Keratinocyte (primary cell): ENCODE results near the gene MMEL1. TPM values are rescaled to one million over a fixed set of nuclear protein-coding genes. Genes with fewer than 3 reads are reported as not detected.

Source experiments
- DNase-seq: peaks from one replicate; pipeline ENCODE4 v3.0.0-alpha.2; 2011; ENCODE audit warnings: low read depth, missing footprints, low spot score
- FAIRE-seq: peaks from 2 replicates; lab custom pipeline; 2011; peaks lifted over from hg19 to GRCh38; lab: Jason Lieb, UNC
- H2AFZ ChIP-seq: 2 replicates; pipeline ENCODE4 v1.6.0; 2012; ENCODE audit warnings: low read length, control low read depth, inconsistent platforms; ENCODE audit not compliant: control insufficient read depth
- H3K27ac ChIP-seq: 2 replicates; pipeline ENCODE4 v1.5.1; 2011; ENCODE audit warnings: low read length; ENCODE audit not compliant: control insufficient read depth, insufficient read depth
- H3K27me3 ChIP-seq: 3 replicates; pipeline ENCODE4 v1.6.0; 2011; ENCODE audit warnings: low read length; ENCODE audit not compliant: control insufficient read depth, insufficient read depth; ENCODE audit errors: extremely low read depth
- H3K36me3 ChIP-seq, 2 experiments: 2 replicates in 1 of 2; 3 replicates in 1 of 2; pipeline ENCODE4 v1.5.1; 2011; ENCODE audit warnings: low read length in 2 of 2, mild to moderate bottlenecking in 1 of 2; ENCODE audit not compliant: control insufficient read depth in 2 of 2, insufficient read depth in 2 of 2; ENCODE audit errors: extremely low read depth in 1 of 2
- H3K4me1 ChIP-seq: 3 replicates; pipeline ENCODE4 v1.5.1; 2011; ENCODE audit warnings: low read length; ENCODE audit not compliant: control insufficient read depth, insufficient read depth; ENCODE audit errors: extremely low read depth
- H3K4me2 ChIP-seq: 3 replicates; pipeline ENCODE4 v1.6.0; 2011; ENCODE audit warnings: low read depth, low read length; ENCODE audit not compliant: control insufficient read depth, insufficient read depth; ENCODE audit errors: extremely low read depth
- H3K4me3 ChIP-seq, 3 experiments: fragments of 200-600 bp in 1 of 3; sonication (generic) in 1 of 3; 2 replicates in 2 of 3; 3 replicates in 1 of 3; pipeline ENCODE4 v1.5.1; 2011 to 2016; ENCODE audit warnings: low read length in 3 of 3, mild to moderate bottlenecking in 3 of 3, control low read depth in 2 of 3, inconsistent platforms in 1 of 3, low read depth in 1 of 3, mixed read lengths in 1 of 3, mixed run types in 1 of 3, moderate library complexity in 1 of 3; ENCODE audit not compliant: control insufficient read depth in 2 of 3, insufficient read depth in 2 of 3; ENCODE audit errors: extremely low read depth in 1 of 3
- H3K79me2 ChIP-seq: 2 replicates; pipeline ENCODE4 v1.6.0; 2012; ENCODE audit warnings: low read length; ENCODE audit not compliant: control insufficient read depth, insufficient read depth
- H3K9ac ChIP-seq: 3 replicates; pipeline ENCODE4 v1.6.0; 2011; ENCODE audit warnings: low read length; ENCODE audit not compliant: control insufficient read depth, insufficient read depth; ENCODE audit errors: extremely low read depth
- H3K9me1 ChIP-seq: 3 replicates; pipeline ENCODE4 v1.6.0; 2011; ENCODE audit warnings: low read length; ENCODE audit not compliant: control insufficient read depth, insufficient read depth; ENCODE audit errors: extremely low read depth
- H3K9me3 ChIP-seq: 2 replicates; pipeline ENCODE4 v1.5.1; 2012; ENCODE audit warnings: low read depth, low read length; ENCODE audit not compliant: control insufficient read depth
- H4K20me1 ChIP-seq: 3 replicates; pipeline ENCODE4 v1.6.0; 2011; ENCODE audit warnings: low read length; ENCODE audit not compliant: control insufficient read depth, insufficient read depth; ENCODE audit errors: extremely low read depth
- EZH2 ChIP-seq: IDR thresholded peaks from one replicate; pipeline ENCODE4 v1.6.1; 2012; ENCODE audit warnings: inconsistent platforms, mild to moderate bottlenecking, low read length, moderate library complexity
- dilution Hi-C: fragments of 300-500 bp; cut with MboI; formaldehyde crosslinking; loops from one replicate; pipeline ENCODE4 v1.7.0; 2020; ENCODE audit warnings: low sequenced_read_pairs; ENCODE audit not compliant: extremely low pct_ligation_motif_present
- polyA plus RNA-seq, 5 experiments: library from polyadenylated mRNA; depleted of rRNA in 3 of 5; stranded (reverse) in 3 of 5; stranded (forward) in 1 of 5; unstranded in 1 of 5; fragments of >200 nt; gene quantifications; 1 replicate in 1 of 5; 2 replicates in 3 of 5; 3 replicates in 1 of 5; pipeline versions ENCODE4 v1.2.1 to v1.2.3, GENCODE V29; 2011 to 2012; ENCODE audit warnings: missing spikeins in 2 of 5, low read depth in 1 of 5, low replicate concordance in 1 of 5
- TF ChIP-seq, protein P1 (sequence below), 3 experiments: IDR thresholded peaks in 1 of 3; conservative IDR thresholded peaks in 1 of 3; optimal IDR thresholded peaks in 1 of 3; 2 replicates in 2 of 3; 3 replicates in 1 of 3; pipeline versions ENCODE3 to v1.5.1; 2011; ENCODE audit warnings: low read length in 3 of 3, mild to moderate bottlenecking in 3 of 3, moderate library complexity in 2 of 3, control low read depth in 1 of 3, inconsistent platforms in 1 of 3; ENCODE audit not compliant: insufficient read depth in 2 of 3; ENCODE audit errors: extremely low read depth in 1 of 3

MMEL1 gene
- polyA plus RNA-seq, 1 donor (not counting 4 experiments of a cell fraction or from before 2014, with no cell fraction given), result not detected

DNA sequence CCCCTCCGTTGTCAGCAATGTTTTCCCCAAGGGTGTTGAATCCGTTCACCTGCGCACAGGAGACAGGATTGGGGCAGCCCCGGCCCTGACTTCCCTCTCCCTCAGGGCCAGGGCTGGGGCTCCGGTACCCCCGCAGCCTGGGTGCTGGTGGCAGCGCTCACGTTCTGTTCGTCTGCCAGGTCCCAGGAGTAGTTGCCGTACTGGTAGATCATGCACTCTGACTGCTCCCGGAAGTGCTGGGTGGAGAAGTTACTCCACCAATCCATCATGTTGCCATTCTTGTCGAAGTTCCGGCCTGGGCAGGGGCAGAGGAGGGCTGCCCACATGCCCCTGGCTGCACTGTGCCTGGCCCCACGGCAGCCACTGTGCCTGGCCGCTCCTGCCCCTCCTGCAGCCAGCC is 40.1 kb downstream of the MMEL1 start:
- Histone ChIP-seq H3K9ac (no peak overlapping the region), H2AFZ (peak overlapping the region; percentile 71)

DNA sequence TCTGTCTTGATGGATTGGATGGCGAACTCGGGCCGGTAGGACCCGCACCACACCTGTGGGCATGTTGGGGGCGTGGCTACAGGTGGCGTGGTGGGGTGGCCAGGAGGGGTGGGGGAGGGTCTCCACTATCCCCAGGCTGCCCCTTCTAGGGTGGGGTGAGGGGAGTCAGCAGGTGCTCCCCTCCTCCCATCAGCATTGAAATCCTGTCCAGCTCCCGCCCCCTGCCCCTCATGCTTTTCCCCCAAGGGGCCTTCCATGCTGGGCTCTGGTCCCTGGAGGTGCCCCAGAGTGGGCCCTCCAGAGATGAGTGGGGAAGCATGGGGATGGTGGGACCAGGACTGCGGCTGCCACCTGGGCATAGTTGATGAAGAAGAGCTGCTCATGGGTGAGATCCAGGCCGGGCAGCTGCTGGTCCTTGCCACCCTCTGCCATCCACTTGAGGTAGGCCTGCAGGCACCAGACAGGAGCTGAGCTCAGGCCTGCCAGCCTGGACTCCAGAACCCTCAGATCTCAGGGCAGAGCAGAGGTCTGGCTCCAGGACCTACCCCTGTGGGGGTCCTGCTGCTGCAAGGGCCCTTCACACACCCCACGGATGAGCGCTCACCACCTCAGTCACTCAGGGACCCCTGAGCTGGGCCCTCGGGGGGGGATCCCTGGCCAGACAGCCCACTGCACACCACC is 41.1 kb downstream of the MMEL1 start:
- H4K20me1 ChIP-seq, result no peaks in the 10 kb centered on the region
- FAIRE-seq (no peak), DNase-seq (no peak)
- no peaks in the 10 kb centered on the region for H3K79me2 ChIP-seq
- H3K9me3 ChIP-seq, result no peaks in the 10 kb centered on the region
- no peak overlapping the region for H3K27ac ChIP-seq
- H3K9ac ChIP-seq, result no peak overlapping the region
- H3K4me3 ChIP-seq, result no peak overlapping the region
- H3K27me3 ChIP-seq, result no peaks in the 10 kb centered on the region
- peaks cover 4% of the 10 kb centered on the region for H3K4me1 ChIP-seq
- no peak overlapping the region for H2AFZ ChIP-seq
- H3K9me1 ChIP-seq, result no peaks in the 10 kb centered on the region
- dilution Hi-C loops, result no loop called here
- H3K36me3 ChIP-seq, result no peaks in the 10 kb centered on the region
- H3K4me2 ChIP-seq, result no peak overlapping the region
- TF ChIP-seq EZH2, result no peak
- TF ChIP-seq, protein P1, sequence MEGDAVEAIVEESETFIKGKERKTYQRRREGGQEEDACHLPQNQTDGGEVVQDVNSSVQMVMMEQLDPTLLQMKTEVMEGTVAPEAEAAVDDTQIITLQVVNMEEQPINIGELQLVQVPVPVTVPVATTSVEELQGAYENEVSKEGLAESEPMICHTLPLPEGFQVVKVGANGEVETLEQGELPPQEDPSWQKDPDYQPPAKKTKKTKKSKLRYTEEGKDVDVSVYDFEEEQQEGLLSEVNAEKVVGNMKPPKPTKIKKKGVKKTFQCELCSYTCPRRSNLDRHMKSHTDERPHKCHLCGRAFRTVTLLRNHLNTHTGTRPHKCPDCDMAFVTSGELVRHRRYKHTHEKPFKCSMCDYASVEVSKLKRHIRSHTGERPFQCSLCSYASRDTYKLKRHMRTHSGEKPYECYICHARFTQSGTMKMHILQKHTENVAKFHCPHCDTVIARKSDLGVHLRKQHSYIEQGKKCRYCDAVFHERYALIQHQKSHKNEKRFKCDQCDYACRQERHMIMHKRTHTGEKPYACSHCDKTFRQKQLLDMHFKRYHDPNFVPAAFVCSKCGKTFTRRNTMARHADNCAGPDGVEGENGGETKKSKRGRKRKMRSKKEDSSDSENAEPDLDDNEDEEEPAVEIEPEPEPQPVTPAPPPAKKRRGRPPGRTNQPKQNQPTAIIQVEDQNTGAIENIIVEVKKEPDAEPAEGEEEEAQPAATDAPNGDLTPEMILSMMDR (optimal IDR thresholded peaks at IDR 0.05 in 1 of 3, IDR thresholded peaks at IDR 0.05 in 1 of 3, conservative IDR thresholded peaks at IDR 0.05 in 1 of 3; ENCODE audit: extremely low read depth in 1 of 3, insufficient read depth in 2 of 3, low read length in 3 of 3), result no peak

More for the DNA sequence above, 40.1 kb downstream of the MMEL1 start:
- no peaks in the 10 kb centered on the region for H3K9me1 ChIP-seq
- H3K79me2 ChIP-seq, result no peaks in the 10 kb centered on the region
- H3K4me3 ChIP-seq, result no peak overlapping the region
- H3K9me3 ChIP-seq, result no peaks in the 10 kb centered on the region
- no peaks in the 10 kb centered on the region for H3K27me3 ChIP-seq
- no peak overlapping the region for H3K4me2 ChIP-seq
- no peaks in the 10 kb centered on the region for H4K20me1 ChIP-seq
- H3K27ac ChIP-seq, result no peak overlapping the region
- FAIRE-seq, result no peak
- dilution Hi-C loops, result no loop called here
- no peak for TF ChIP-seq EZH2
- no peak for DNase-seq
- no peaks in the 10 kb centered on the region for H3K36me3 ChIP-seq
- H3K4me1 ChIP-seq, result no peaks in the 10 kb centered on the region

DNA sequence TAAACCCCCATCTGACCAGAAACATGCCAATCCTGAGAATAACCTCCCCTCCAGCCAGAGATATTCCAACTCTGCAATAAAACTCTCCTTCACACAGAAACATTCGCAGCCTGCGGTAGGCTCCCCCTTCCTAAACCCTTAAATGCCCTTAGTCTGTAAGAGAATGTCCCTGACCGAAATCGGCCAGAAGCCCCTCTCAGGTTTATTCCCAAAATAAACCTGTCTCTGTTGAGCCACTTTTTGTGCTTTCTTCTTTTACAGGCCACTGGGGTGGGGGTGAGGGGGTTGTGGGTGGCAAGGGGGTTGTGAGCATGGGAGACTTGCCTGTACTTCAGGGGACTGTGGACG is 41.6 kb downstream of the MMEL1 start:
- no peak for FAIRE-seq
- Histone ChIP-seq H3K4me3 (no peak overlapping the region), H3K9ac (no peak overlapping the region), H3K36me3 (no peaks in the 10 kb centered on the region), H3K4me1 (peaks cover 4% of the 10 kb centered on the region), H3K79me2 (no peaks in the 10 kb centered on the region), H3K27ac (no peak overlapping the region), H4K20me1 (no peaks in the 10 kb centered on the region), H3K9me1 (no peaks in the 10 kb centered on the region), H3K27me3 (no peaks in the 10 kb centered on the region), H3K4me2 (no peak overlapping the region), H3K9me3 (no peaks in the 10 kb centered on the region), H2AFZ (no peak overlapping the region)
- TF ChIP-seq, protein P1 (optimal IDR thresholded peaks at IDR 0.05 in 1 of 3, IDR thresholded peaks at IDR 0.05 in 1 of 3, conservative IDR thresholded peaks at IDR 0.05 in 1 of 3; ENCODE audit: extremely low read depth in 1 of 3, insufficient read depth in 2 of 3, low read length in 3 of 3), result no peak
- TF ChIP-seq EZH2, result no peak
- dilution Hi-C loops, result no loop called here
- no peak for DNase-seq
